Prostate gland (tissue), 2 donors: ENCODE measurements around the gene TASP1. TPM values are rescaled to one million over a fixed set of nuclear protein-coding genes. Genes with fewer than 3 reads are reported as not detected.
"Not testable (repeated sequence)": the region's sequence is repeated elsewhere in the genome, so short reads cannot be mapped to it uniquely, and the experiment has no call there.

Experiments
- DNase-seq: peaks from one replicate; pipeline ENCODE4 v3.0.0-alpha.2; 2019; ENCODE audit warnings: low spot score
- H3K27ac ChIP-seq, 2 donors: fragments of 200-600 bp; sonication (generic); 2 replicates each; pipeline ENCODE4 v1.5.1; 2017 to 2019
- H3K27me3 ChIP-seq: fragments of 200-600 bp; sonication (generic); replicated peaks from 2 replicates; pipeline ENCODE4 v1.5.1; 2019; ENCODE audit not compliant: insufficient read depth
- H3K36me3 ChIP-seq, 2 donors: fragments of 200-600 bp; sonication (generic); 1 replicate in 1 of 2; 2 replicates in 1 of 2; pipeline versions ENCODE4 v1.5.1 to v1.8.1; 2017 to 2019
- H3K4me1 ChIP-seq: fragments of 200-600 bp; sonication (generic); replicated peaks from 2 replicates; pipeline ENCODE4 v1.5.1; 2019
- H3K4me3 ChIP-seq, 2 donors: fragments of 200-600 bp; sonication (generic); 2 replicates each; pipeline ENCODE4 v1.5.1; 2017 to 2019
- H3K9me3 ChIP-seq: fragments of 200-600 bp; sonication (generic); 2 replicates; pipeline ENCODE4 v1.5.1; 2017
- CTCF ChIP-seq, 4 experiments: fragments of 200-600 bp in 2 of 4; fragments of 450-650 bp in 2 of 4; sonication (generic) in 2 of 4; IDR thresholded peaks; 1 replicate in 3 of 4; 2 replicates in 1 of 4; pipeline ENCODE4 v1.5.1; 2016 to 2019; ENCODE audit warnings: antibody characterized with exemption in 4 of 4, mild to moderate bottlenecking in 2 of 4, moderate library complexity in 2 of 4
- POLR2A ChIP-seq: fragments of 450-650 bp; IDR thresholded peaks from one replicate; pipeline ENCODE4 v1.6.1; 2016; ENCODE audit warnings: antibody characterized with exemption, mild to moderate bottlenecking
- POLR2AphosphoS5 ChIP-seq: sonication (generic); formaldehyde crosslinking; IDR thresholded peaks from one replicate; pipeline ENCODE4 v1.6.1; 2017; ENCODE audit warnings: antibody characterized with exemption
- WGBS: methylation state at CpG from one replicate; pipeline ENCODE4 v1.1.5; 2018; 5-methylcytosine and 5-hydroxymethylcytosine counted together
- intact Hi-C: fragments of 100-400 bp; cut with DNase I; formaldehyde crosslinking; loops from one replicate; pipeline ENCODE4 v1.14.2; 2022
- total RNA-seq, 2 donors: library from RNA; depleted of rRNA; stranded (reverse); fragments of >200 nt; gene quantifications; one replicate each; pipeline ENCODE4 v1.1.0, GENCODE V29; 2016

Gene TASP1
- total RNA-seq, 2 donors from 2014 or later = 9.3 to 14.2 TPM

GRCh38 chr20:13487202-13487601 lies 151.5 kb downstream of the TASP1 start:
- Histone ChIP-seq H3K36me3 (no peaks in the 10 kb centered on the region), H3K27me3 (no peaks in the 10 kb centered on the region), H3K4me1 (no peaks in the 10 kb centered on the region), H3K9me3 (no peaks in the 10 kb centered on the region), H3K4me3 (no peak overlapping the region), H3K27ac (no peak overlapping the region)
- WGBS = 97% methylated on average over 3 of the region's 3 CpGs
- intact Hi-C loops = no loop called here
- DNase-seq = no peak
- TF ChIP-seq POLR2AphosphoS5 = no peak
- TF ChIP-seq POLR2A = no peak
- TF ChIP-seq CTCF (IDR thresholded peaks at IDR 0.05) = no peak

GRCh38 chr20:13486694-13487093 lies 152.0 kb downstream of the TASP1 start:
- Histone ChIP-seq H3K4me1 (no peaks in the 10 kb centered on the region), H3K27me3 (no peaks in the 10 kb centered on the region), H3K36me3 (no peaks in the 10 kb centered on the region), H3K4me3 (no peak overlapping the region), H3K9me3 (no peaks in the 10 kb centered on the region), H3K27ac (no peak overlapping the region)
- no peak for DNase-seq
- intact Hi-C loops = no loop called here
- TF ChIP-seq POLR2A (no peak), POLR2AphosphoS5 (no peak), CTCF (IDR thresholded peaks at IDR 0.05) (no peak)
- WGBS = 87% methylated on average over 5 of the region's 5 CpGs

GRCh38 chr20:13485576-13485975 lies 153.2 kb downstream of the TASP1 start:
- Histone ChIP-seq H3K27me3 (no peaks in the 10 kb centered on the region), H3K9me3 (no peaks in the 10 kb centered on the region), H3K27ac (no peak overlapping the region), H3K36me3 (no peaks in the 10 kb centered on the region), H3K4me3 (no peak overlapping the region), H3K4me1 (no peaks in the 10 kb centered on the region)
- WGBS = 47% methylated on average over 3 of the region's 3 CpGs
- DNase-seq = no peak
- intact Hi-C loops = no loop called here
- no peak for TF ChIP-seq POLR2A
- TF ChIP-seq POLR2AphosphoS5 = no peak
- no peak for TF ChIP-seq CTCF (IDR thresholded peaks at IDR 0.05)

GRCh38 chr20:13485019-13485418 lies 153.7 kb downstream of the TASP1 start:
- H3K4me1 ChIP-seq, H3K27me3 ChIP-seq, DNase-seq, H3K9me3 ChIP-seq, H3K4me3 ChIP-seq, H3K36me3 ChIP-seq, intact Hi-C loops, H3K27ac ChIP-seq: not testable (repeated sequence)
- WGBS = 88% methylated on average over 1 of the region's 1 CpG

GRCh38 chr20:13483472-13483871 lies 155.3 kb downstream of the TASP1 start:
- H3K36me3 ChIP-seq, DNase-seq, H3K9me3 ChIP-seq, H3K27ac ChIP-seq, H3K4me1 ChIP-seq, intact Hi-C loops, H3K4me3 ChIP-seq, H3K27me3 ChIP-seq: not testable (repeated sequence)
- WGBS = 94% methylated on average over 1 of the region's 1 CpG

GRCh38 chr20:13478366-13478765 lies 160.4 kb downstream of the TASP1 start:
- intact Hi-C loops = no loop called here
- no peaks in the 10 kb centered on the region for H3K9me3 ChIP-seq
- no peak for DNase-seq
- H3K4me1 ChIP-seq = no peaks in the 10 kb centered on the region
- no peak overlapping the region for H3K27ac ChIP-seq
- WGBS = 69% methylated on average over 2 of the region's 2 CpGs
- no peaks in the 10 kb centered on the region for H3K27me3 ChIP-seq
- H3K36me3 ChIP-seq = no peaks in the 10 kb centered on the region
- H3K4me3 ChIP-seq = no peak overlapping the region
- TF ChIP-seq POLR2A (no peak), POLR2AphosphoS5 (no peak)
